IMR-90 (cell line): ENCODE results near the gene GPR37. TPM values are rescaled to one million over a fixed set of nuclear protein-coding genes. Genes with fewer than 3 reads are reported as not detected.

ENCODE experiments used
- ATAC-seq: fragments of 200-7000 bp; cut with Tn5 transposase; 2 replicates; pipeline ENCODE4 v1.9.1; 2020; ENCODE audit warnings: low read depth, mild to moderate bottlenecking, moderate library complexity
- BruUV-seq: library from RNA; stranded (reverse); fragments of 400-500 nt; replicated peaks from 2 replicates; lab custom pipeline; 2021; lab: Mats Ljungman, UMichigan
- CTCF ChIA-PET: fragments of 300-600 bp; formaldehyde crosslinking; extraction: SDS; loops from one replicate; lab custom pipeline; 2021; ENCODE audit warnings: antibody characterized with exemption; lab: Yijun Ruan, JAX
- POLR2A ChIA-PET: fragments of 300-600 bp; sonication (Branson Sonifier 250); formaldehyde crosslinking; loops from one replicate; lab custom pipeline; 2022; ENCODE audit warnings: antibody characterized with exemption; ENCODE audit not compliant: unreplicated experiment; lab: Charles Lee
- DNase-seq: peaks from one replicate; pipeline ENCODE4 v3.0.0; 2013
- H2AFZ ChIP-seq: replicated peaks from 2 replicates; pipeline ENCODE3; 2013; ENCODE audit warnings: low read length, mild to moderate bottlenecking; ENCODE audit not compliant: poor library complexity
- H2AK5ac ChIP-seq: 2 replicates; pipeline ENCODE4 v1.6.1; 2013; ENCODE audit warnings: low read depth, low read length, inconsistent platforms
- H2AK9ac ChIP-seq: replicated peaks from 2 replicates; pipeline ENCODE3; 2013; ENCODE audit warnings: mild to moderate bottlenecking, low read depth, low read length, moderate library complexity; ENCODE audit not compliant: poor library complexity
- H2BK120ac ChIP-seq: 2 replicates; pipeline ENCODE4 v1.6.1; 2013; ENCODE audit warnings: low read depth, low read length, inconsistent platforms
- H2BK15ac ChIP-seq: 3 replicates; pipeline ENCODE4 v1.6.1; 2013; ENCODE audit warnings: low read depth, low read length, inconsistent platforms
- H2BK20ac ChIP-seq: 2 replicates; pipeline ENCODE4 v1.6.1; 2013; ENCODE audit warnings: low read depth, mild to moderate bottlenecking, inconsistent platforms, low read length, moderate library complexity
- H2BK5ac ChIP-seq: 2 replicates; pipeline ENCODE4 v1.6.1; 2013; ENCODE audit warnings: mild to moderate bottlenecking, low read depth, low read length, inconsistent platforms; ENCODE audit not compliant: poor library complexity, severe bottlenecking
- H3K14ac ChIP-seq: replicated peaks from 2 replicates; pipeline ENCODE4 v1.6.1; 2013; ENCODE audit warnings: low read depth, low read length, inconsistent platforms
- H3K18ac ChIP-seq: 2 replicates; pipeline ENCODE4 v1.6.1; 2013; ENCODE audit warnings: low read depth, low read length, control low read depth
- H3K23ac ChIP-seq: 2 replicates; pipeline ENCODE4 v1.6.1; 2013; ENCODE audit warnings: low read depth, low read length, inconsistent platforms
- H3K27ac ChIP-seq: 2 replicates; pipeline ENCODE4 v1.5.1; 2013; ENCODE audit warnings: mild to moderate bottlenecking, control low read depth, low read length; ENCODE audit not compliant: insufficient read depth
- H3K27me3 ChIP-seq: 2 replicates; pipeline ENCODE4 v1.6.1; 2013; ENCODE audit warnings: low read length; ENCODE audit not compliant: control insufficient read depth, insufficient read depth
- H3K36me3 ChIP-seq: 2 replicates; pipeline ENCODE4 v1.6.1; 2013; ENCODE audit warnings: low read length, mixed read lengths; ENCODE audit not compliant: control insufficient read depth, insufficient read depth
- H3K4ac ChIP-seq: 2 replicates; pipeline ENCODE4 v1.6.1; 2013; ENCODE audit warnings: low read depth, low read length, inconsistent platforms
- H3K4me1 ChIP-seq: 2 replicates; pipeline ENCODE4 v1.6.1; 2013; ENCODE audit warnings: low read length, mixed read lengths; ENCODE audit not compliant: control insufficient read depth, insufficient read depth
- H3K4me2 ChIP-seq: 2 replicates; pipeline ENCODE4 v1.6.1; 2013; ENCODE audit warnings: low read depth, mild to moderate bottlenecking, control low read depth, low read length, moderate library complexity
- H3K4me3 ChIP-seq: 2 replicates; pipeline ENCODE4 v1.5.1; 2013; ENCODE audit warnings: low read depth, mild to moderate bottlenecking, control low read depth, low read length, moderate library complexity; ENCODE audit not compliant: insufficient read depth
- H3K56ac ChIP-seq: 2 replicates; pipeline ENCODE4 v1.6.1; 2013; ENCODE audit warnings: low read length, inconsistent platforms; ENCODE audit not compliant: insufficient read depth; ENCODE audit errors: extremely low read depth
- H3K79me1 ChIP-seq, 2 experiments: 2 replicates each; pipeline ENCODE4 v1.6.1; 2013; ENCODE audit warnings: low read length in 2 of 2, inconsistent platforms in 1 of 2, low read depth in 1 of 2
- H3K9ac ChIP-seq: 2 replicates; pipeline ENCODE4 v1.6.1; 2013; ENCODE audit warnings: low read depth, low read length, control low read depth
- H3K9me1 ChIP-seq: 2 replicates; pipeline ENCODE4 v1.6.1; 2013; ENCODE audit warnings: low read length, inconsistent platforms; ENCODE audit not compliant: insufficient read depth
- H3K9me3 ChIP-seq: 2 replicates; pipeline ENCODE4 v1.6.1; 2013; ENCODE audit warnings: low read length; ENCODE audit not compliant: control insufficient read depth, insufficient read depth
- H4K20me1 ChIP-seq: 2 replicates; pipeline ENCODE4 v1.6.1; 2013; ENCODE audit warnings: low read length, inconsistent platforms; ENCODE audit not compliant: insufficient read depth
- H4K5ac ChIP-seq: 2 replicates; pipeline ENCODE4 v1.6.1; 2013; ENCODE audit warnings: mild to moderate bottlenecking, low read depth, low read length, control low read depth
- H4K8ac ChIP-seq, 2 experiments: 2 replicates each; pipeline ENCODE4 v1.6.1; 2013; ENCODE audit warnings: low read depth in 2 of 2, low read length in 2 of 2, control low read depth in 1 of 2, inconsistent platforms in 1 of 2
- H4K91ac ChIP-seq: 2 replicates; pipeline ENCODE4 v1.6.1; 2013; ENCODE audit warnings: low read depth, low read length, inconsistent platforms; ENCODE audit not compliant: insufficient read depth
- BHLHE40 ChIP-seq: fragments of 150-350 bp; IDR thresholded peaks from 2 replicates; pipeline ENCODE4 v1.6.1; 2016; ENCODE audit warnings: mild to moderate bottlenecking, low read depth, low read length
- CEBPB ChIP-seq: IDR thresholded peaks from 2 replicates; pipeline ENCODE4 v1.6.1; 2012; ENCODE audit warnings: low read depth, low read length, improper control_type of control experiment
- CHD1 ChIP-seq: IDR thresholded peaks from 2 replicates; pipeline ENCODE4 v1.6.1; 2012; ENCODE audit warnings: low read depth, low read length, improper control_type of control experiment
- FOS ChIP-seq: fragments of 150-350 bp; IDR thresholded peaks from 2 replicates; pipeline ENCODE4 v1.6.1; 2016; ENCODE audit warnings: low read depth, low read length
- MAFK ChIP-seq: IDR thresholded peaks from 2 replicates; pipeline ENCODE4 v1.6.1; 2012; ENCODE audit warnings: low read depth, low read length, improper control_type of control experiment
- MAZ ChIP-seq: IDR thresholded peaks from 2 replicates; pipeline ENCODE4 v1.6.1; 2012; ENCODE audit warnings: low read depth, mild to moderate bottlenecking, low read length, improper control_type of control experiment, moderate library complexity, borderline replicate concordance
- MXI1 ChIP-seq: IDR thresholded peaks from 2 replicates; pipeline ENCODE4 v1.6.1; 2012; ENCODE audit warnings: low read depth, mild to moderate bottlenecking, low read length, moderate library complexity, borderline replicate concordance
- NFE2L2 ChIP-seq: fragments of 150-350 bp; IDR thresholded peaks from 2 replicates; pipeline ENCODE4 v1.6.1; 2016; ENCODE audit warnings: low read depth, mild to moderate bottlenecking, low read length
- POLR2A ChIP-seq: IDR thresholded peaks from 2 replicates; pipeline ENCODE4 v1.6.1; 2012; ENCODE audit warnings: mild to moderate bottlenecking, low read depth, low read length
- RAD21 ChIP-seq: IDR thresholded peaks from 2 replicates; pipeline ENCODE4 v1.6.1; 2012; ENCODE audit warnings: low read length, improper control_type of control experiment
- RCOR1 ChIP-seq: IDR thresholded peaks from 2 replicates; pipeline ENCODE4 v1.6.1; 2012; ENCODE audit warnings: mild to moderate bottlenecking, low read length, improper control_type of control experiment; ENCODE audit not compliant: insufficient replicate concordance
- RFX5 ChIP-seq: IDR thresholded peaks from 2 replicates; pipeline ENCODE4 v1.8.0; 2012; ENCODE audit warnings: low read depth, mild to moderate bottlenecking, low read length, moderate library complexity
- SMC3 ChIP-seq: fragments of 150-350 bp; IDR thresholded peaks from 2 replicates; pipeline ENCODE4 v1.6.1; 2016; ENCODE audit warnings: low read depth, mild to moderate bottlenecking, antibody characterized with exemption, low read length, moderate library complexity
- WGBS, 2 experiments: methylation state at CpG; one replicate each; pipeline versions ENCODE4 v1.1.5 to v1.1.7; 2013; ENCODE audit warnings: missing lambda C conversion rate in 2 of 2; ENCODE audit not compliant: insufficient read length in 1 of 2; ENCODE audit errors: extremely low coverage in 2 of 2; 5-methylcytosine and 5-hydroxymethylcytosine counted together
- dilution Hi-C: fragments of 300-500 bp; cut with HindIII; formaldehyde crosslinking; loops from one replicate; pipeline ENCODE4 v1.14.3; 2018; ENCODE audit warnings: low sequenced_read_pairs; ENCODE audit not compliant: unreplicated experiment
- in situ Hi-C: fragments of 300-500 bp; cut with MboI; formaldehyde crosslinking; loops from 3 replicates; pipeline ENCODE4 v1.14.3; 2019; ENCODE audit warnings: low sequenced_read_pairs, inconsistent platforms, mixed read lengths
- intact Hi-C: fragments of 100-400 bp; cut with micrococcal nuclease; formaldehyde crosslinking; loops from 2 replicates; pipeline ENCODE4 v1.10.0; 2022
- polyA plus RNA-seq, 3 experiments: library from polyadenylated mRNA; depleted of rRNA; stranded (reverse); fragments of >200 nt; gene quantifications; 2 replicates each; pipeline ENCODE4 v1.2.3, GENCODE V29; 2012; ENCODE audit warnings: low replicate concordance in 1 of 3
- total RNA-seq: library from RNA; depleted of rRNA; stranded (reverse); fragments of >200 nt; gene quantifications from 2 replicates; pipeline ENCODE4 v1.2.3, GENCODE V29; 2012
- TF ChIP-seq, protein P1 (sequence below): fragments of 150-350 bp; IDR thresholded peaks from 2 replicates; pipeline ENCODE4 v1.6.1; 2017; ENCODE audit warnings: mild to moderate bottlenecking, antibody characterized with exemption, low read length, low read depth
- TF ChIP-seq, protein P2 (sequence below): conservative IDR thresholded peaks from 2 replicates; pipeline ENCODE4 v1.5.1; 2012; ENCODE audit warnings: mild to moderate bottlenecking, low read depth, low read length, improper control_type of control experiment
- TF ChIP-seq, protein P3 (sequence below): fragments of 150-350 bp; IDR thresholded peaks from 2 replicates; pipeline ENCODE4 v1.6.1; 2016; ENCODE audit warnings: low read depth, mild to moderate bottlenecking, low read length, moderate library complexity, borderline replicate concordance

Gene GPR37
- total and polyA plus RNA-seq, 2 of the 4 experiments (the other 2 are of a cell fraction): 4.6 to 9.3 TPM

DNA sequence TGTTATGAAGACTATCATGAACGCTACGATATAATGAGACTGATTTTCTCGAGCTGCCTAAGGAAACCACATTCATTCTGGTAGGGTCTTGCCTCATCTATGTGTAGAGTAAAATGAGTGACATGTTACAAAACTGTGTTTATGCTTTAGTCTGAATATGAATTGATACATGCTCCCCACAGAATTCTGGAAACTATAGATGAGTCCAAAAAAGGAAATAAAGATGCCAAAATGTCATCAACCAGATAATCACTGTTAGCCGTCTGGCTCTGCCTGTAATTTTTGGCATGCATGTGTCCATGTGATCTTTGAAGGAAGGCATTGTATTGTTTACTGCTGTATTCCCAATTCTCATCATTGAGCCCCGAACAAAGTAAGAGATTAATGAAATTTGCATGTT, 42.6 kb upstream of the GPR37 start:
- H3K4me2 ChIP-seq: no peak overlapping the region
- H2BK5ac ChIP-seq: no peak overlapping the region
- intact Hi-C loops (no loop called here), dilution Hi-C loops (loop anchor here (25.0 kb wide), 1 partner anchor 646 kb away; no protein-coding TSS in a partner anchor), in situ Hi-C loops (no loop called here)
- H3K9ac ChIP-seq: no peak overlapping the region
- H3K18ac ChIP-seq: no peak overlapping the region
- no peak overlapping the region for H3K23ac ChIP-seq
- H3K4me1 ChIP-seq: no peaks in the 10 kb centered on the region
- WGBS, 2 experiments: no CpG with 5 or more reads among the region's 5 CpGs
- no peak overlapping the region for H4K5ac ChIP-seq
- no peak for ATAC-seq
- H2BK120ac ChIP-seq: no peak overlapping the region
- H2AK5ac ChIP-seq: no peak overlapping the region
- CTCF ChIA-PET: no interaction called here
- H4K91ac ChIP-seq: no peak overlapping the region
- TF ChIP-seq BHLHE40 (no peak), POLR2A (no peak), MXI1 (no peak), RAD21 (no peak), RCOR1 (no peak), FOS (no peak), NFE2L2 (no peak), MAFK (no peak), MAZ (no peak), RFX5 (no peak), SMC3 (no peak), CEBPB (no peak), CHD1 (no peak)
- TF ChIP-seq, protein P1, sequence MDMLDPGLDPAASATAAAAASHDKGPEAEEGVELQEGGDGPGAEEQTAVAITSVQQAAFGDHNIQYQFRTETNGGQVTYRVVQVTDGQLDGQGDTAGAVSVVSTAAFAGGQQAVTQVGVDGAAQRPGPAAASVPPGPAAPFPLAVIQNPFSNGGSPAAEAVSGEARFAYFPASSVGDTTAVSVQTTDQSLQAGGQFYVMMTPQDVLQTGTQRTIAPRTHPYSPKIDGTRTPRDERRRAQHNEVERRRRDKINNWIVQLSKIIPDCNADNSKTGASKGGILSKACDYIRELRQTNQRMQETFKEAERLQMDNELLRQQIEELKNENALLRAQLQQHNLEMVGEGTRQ: no peak
- TF ChIP-seq, protein P2, sequence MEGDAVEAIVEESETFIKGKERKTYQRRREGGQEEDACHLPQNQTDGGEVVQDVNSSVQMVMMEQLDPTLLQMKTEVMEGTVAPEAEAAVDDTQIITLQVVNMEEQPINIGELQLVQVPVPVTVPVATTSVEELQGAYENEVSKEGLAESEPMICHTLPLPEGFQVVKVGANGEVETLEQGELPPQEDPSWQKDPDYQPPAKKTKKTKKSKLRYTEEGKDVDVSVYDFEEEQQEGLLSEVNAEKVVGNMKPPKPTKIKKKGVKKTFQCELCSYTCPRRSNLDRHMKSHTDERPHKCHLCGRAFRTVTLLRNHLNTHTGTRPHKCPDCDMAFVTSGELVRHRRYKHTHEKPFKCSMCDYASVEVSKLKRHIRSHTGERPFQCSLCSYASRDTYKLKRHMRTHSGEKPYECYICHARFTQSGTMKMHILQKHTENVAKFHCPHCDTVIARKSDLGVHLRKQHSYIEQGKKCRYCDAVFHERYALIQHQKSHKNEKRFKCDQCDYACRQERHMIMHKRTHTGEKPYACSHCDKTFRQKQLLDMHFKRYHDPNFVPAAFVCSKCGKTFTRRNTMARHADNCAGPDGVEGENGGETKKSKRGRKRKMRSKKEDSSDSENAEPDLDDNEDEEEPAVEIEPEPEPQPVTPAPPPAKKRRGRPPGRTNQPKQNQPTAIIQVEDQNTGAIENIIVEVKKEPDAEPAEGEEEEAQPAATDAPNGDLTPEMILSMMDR: no peak
- TF ChIP-seq, protein P3, sequence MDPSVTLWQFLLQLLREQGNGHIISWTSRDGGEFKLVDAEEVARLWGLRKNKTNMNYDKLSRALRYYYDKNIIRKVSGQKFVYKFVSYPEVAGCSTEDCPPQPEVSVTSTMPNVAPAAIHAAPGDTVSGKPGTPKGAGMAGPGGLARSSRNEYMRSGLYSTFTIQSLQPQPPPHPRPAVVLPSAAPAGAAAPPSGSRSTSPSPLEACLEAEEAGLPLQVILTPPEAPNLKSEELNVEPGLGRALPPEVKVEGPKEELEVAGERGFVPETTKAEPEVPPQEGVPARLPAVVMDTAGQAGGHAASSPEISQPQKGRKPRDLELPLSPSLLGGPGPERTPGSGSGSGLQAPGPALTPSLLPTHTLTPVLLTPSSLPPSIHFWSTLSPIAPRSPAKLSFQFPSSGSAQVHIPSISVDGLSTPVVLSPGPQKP: no peak
- H3K36me3 ChIP-seq: no peaks in the 10 kb centered on the region
- no peak overlapping the region for H3K4ac ChIP-seq
- DNase-seq: no peak
- BruUV-seq: no TSS peak
- H3K14ac ChIP-seq: no peak overlapping the region
- H3K9me3 ChIP-seq: no peaks in the 10 kb centered on the region
- no peak overlapping the region for H3K56ac ChIP-seq
- no peak overlapping the region for H3K27ac ChIP-seq
- H2BK15ac ChIP-seq: no peak overlapping the region
- no peak overlapping the region for H4K8ac ChIP-seq
- H3K79me1 ChIP-seq: no peaks in the 10 kb centered on the region
- POLR2A ChIA-PET: no interaction called here
- no peaks in the 10 kb centered on the region for H4K20me1 ChIP-seq
- H2AK9ac ChIP-seq: no peak overlapping the region
- H3K27me3 ChIP-seq: no peaks in the 10 kb centered on the region
- H3K4me3 ChIP-seq: no peak overlapping the region
- no peak overlapping the region for H2BK20ac ChIP-seq
- no peaks in the 10 kb centered on the region for H3K9me1 ChIP-seq
- no peak overlapping the region for H2AFZ ChIP-seq
